DND-41 (cell line): ENCODE data around the gene KCTD14.
"Not testable (repeated sequence)": the region's sequence is repeated elsewhere in the genome, so short reads cannot be mapped to it uniquely, and the experiment has no call there.

ENCODE experiments used
- ATAC-seq: fragments of 200-7000 bp; cut with Tn5 transposase; 3 replicates; pipeline ENCODE4 v1.9.1; 2021; ENCODE audit warnings: low read depth; ENCODE audit not compliant: insufficient read depth
- DNase-seq: peaks from one replicate; pipeline ENCODE4 v3.0.0-alpha.2; 2020
- H2AFZ ChIP-seq: 2 replicates; pipeline ENCODE4 v1.6.0; 2012; ENCODE audit warnings: low read depth, low read length
- H3K27ac ChIP-seq: 2 replicates; pipeline ENCODE4 v1.5.1; 2012; ENCODE audit warnings: low read length, inconsistent platforms
- H3K27me3 ChIP-seq: fragments of 200-600 bp; sonication (generic); 2 replicates; pipeline ENCODE4 v1.6.0; 2012; ENCODE audit warnings: low read length, mild to moderate bottlenecking, inconsistent platforms; ENCODE audit not compliant: insufficient read depth, poor library complexity
- H3K36me3 ChIP-seq: 2 replicates; pipeline ENCODE4 v1.5.1; 2012; ENCODE audit warnings: low read length, inconsistent platforms; ENCODE audit not compliant: insufficient read depth
- H3K4me1 ChIP-seq: 2 replicates; pipeline ENCODE4 v1.5.1; 2012; ENCODE audit warnings: mild to moderate bottlenecking, low read length; ENCODE audit not compliant: insufficient read depth
- H3K4me2 ChIP-seq: 2 replicates; pipeline ENCODE4 v1.6.0; 2012; ENCODE audit warnings: mild to moderate bottlenecking, moderate library complexity, low read length, inconsistent platforms; ENCODE audit not compliant: insufficient read depth
- H3K4me3 ChIP-seq, 2 experiments: fragments of 200-600 bp in 1 of 2; shearing (Covaris generic) in 1 of 2; 2 replicates each; pipeline ENCODE4 v1.5.1; 2012 to 2016; ENCODE audit warnings: inconsistent platforms in 2 of 2, low read length in 2 of 2, mild to moderate bottlenecking in 2 of 2, low read depth in 1 of 2, moderate library complexity in 1 of 2
- H3K79me2 ChIP-seq: 2 replicates; pipeline ENCODE4 v1.6.0; 2012; ENCODE audit warnings: low read length, inconsistent platforms; ENCODE audit not compliant: insufficient read depth
- H3K9ac ChIP-seq: 2 replicates; pipeline ENCODE4 v1.6.0; 2012; ENCODE audit warnings: low read depth, mild to moderate bottlenecking, inconsistent platforms, low read length, moderate library complexity
- H3K9me3 ChIP-seq: 2 replicates; pipeline ENCODE4 v1.5.1; 2012; ENCODE audit warnings: low read length, moderate library complexity, mild to moderate bottlenecking, inconsistent platforms; ENCODE audit not compliant: insufficient read depth, severe bottlenecking
- H4K20me1 ChIP-seq: 2 replicates; pipeline ENCODE4 v1.6.0; 2012; ENCODE audit warnings: low read length; ENCODE audit not compliant: insufficient read depth
- CTCF ChIP-seq: IDR thresholded peaks from 2 replicates; pipeline ENCODE4 v1.5.1; 2012; ENCODE audit warnings: borderline replicate concordance, low read length, moderate library complexity, mild to moderate bottlenecking; ENCODE audit not compliant: poor library complexity, severe bottlenecking; ENCODE audit errors: extremely low read depth
- EZH2 ChIP-seq: IDR thresholded peaks from 3 replicates; pipeline ENCODE4 v1.6.1; 2012; ENCODE audit warnings: borderline replicate concordance, low read depth, mild to moderate bottlenecking, moderate library complexity, low read length, inconsistent platforms; ENCODE audit not compliant: severe bottlenecking

Gene KCTD14

GRCh38 chr11:78020246-78020645 is 2.8 kb downstream of the KCTD14 start:
- H3K4me2 ChIP-seq = no peak overlapping the region
- no peaks in the 10 kb centered on the region for H3K4me1 ChIP-seq
- H4K20me1 ChIP-seq = no peaks in the 10 kb centered on the region
- no peaks in the 10 kb centered on the region for H3K9me3 ChIP-seq
- TF ChIP-seq EZH2 = no peak
- no peak for TF ChIP-seq CTCF
- no peak for ATAC-seq
- DNase-seq = no peak
- no peak overlapping the region for H3K9ac ChIP-seq
- H3K4me3 ChIP-seq = no peak overlapping the region
- H3K36me3 ChIP-seq = no peaks in the 10 kb centered on the region
- no peak overlapping the region for H2AFZ ChIP-seq
- H3K27ac ChIP-seq = no peak overlapping the region
- H3K79me2 ChIP-seq = no peaks in the 10 kb centered on the region
- no peaks in the 10 kb centered on the region for H3K27me3 ChIP-seq

- H3K36me3 ChIP-seq = no peaks in the 10 kb centered on the region
- H3K4me1 ChIP-seq = no peaks in the 10 kb centered on the region
- H2AFZ ChIP-seq = no peak overlapping the region
- H3K4me2 ChIP-seq = no peak overlapping the region
- H3K9ac ChIP-seq = no peak overlapping the region
- ATAC-seq = no peak
- H3K27me3 ChIP-seq = no peaks in the 10 kb centered on the region
- TF ChIP-seq CTCF = no peak
- no peak for TF ChIP-seq EZH2
- DNase-seq = no peak
- H3K9me3 ChIP-seq = no peaks in the 10 kb centered on the region
- no peak overlapping the region for H3K4me3 ChIP-seq
- H3K79me2 ChIP-seq = no peaks in the 10 kb centered on the region
- no peaks in the 10 kb centered on the region for H4K20me1 ChIP-seq
- H3K27ac ChIP-seq = no peak overlapping the region
Observed at GRCh38 chr11:78019808-78020207, 3.3 kb downstream of the KCTD14 start.

- no peak for ATAC-seq
Observed at GRCh38 chr11:78015878-78016277, 7.2 kb downstream of the KCTD14 start.

GRCh38 chr11:78014937-78015520 is 8.0 kb downstream of the KCTD14 start:
- H3K4me3 ChIP-seq, H3K27me3 ChIP-seq, H2AFZ ChIP-seq, DNase-seq, H3K27ac ChIP-seq, H3K36me3 ChIP-seq, H3K4me2 ChIP-seq, H4K20me1 ChIP-seq, H3K79me2 ChIP-seq, H3K9me3 ChIP-seq, ATAC-seq, H3K4me1 ChIP-seq, H3K9ac ChIP-seq: not testable (repeated sequence)

More at GRCh38 chr11:78015878-78016277, 7.2 kb downstream of the KCTD14 start:
- Histone ChIP-seq H3K79me2 (no peaks in the 10 kb centered on the region), H3K9me3 (no peaks in the 10 kb centered on the region), H2AFZ (no peak overlapping the region), H3K36me3 (no peaks in the 10 kb centered on the region), H3K4me1 (no peaks in the 10 kb centered on the region), H3K4me3 (no peak overlapping the region), H3K27me3 (no peaks in the 10 kb centered on the region), H3K4me2 (no peak overlapping the region), H3K9ac (no peak overlapping the region), H4K20me1 (no peaks in the 10 kb centered on the region), H3K27ac (no peak overlapping the region)
- no peak for DNase-seq
- TF ChIP-seq CTCF (no peak), EZH2 (no peak)
